GM12865 (cell line): ENCODE results near the gene ZBTB20.
"Not testable (repeated sequence)": the region's sequence is repeated elsewhere in the genome, so short reads cannot be mapped to it uniquely, and the experiment has no call there.

ENCODE experiments used
- DNase-seq: peaks from one replicate; pipeline ENCODE4 v3.0.0; 2010; ENCODE audit warnings: low read depth
- H3K4me3 ChIP-seq: 2 replicates; pipeline ENCODE4 v1.5.1; 2011; ENCODE audit warnings: mild to moderate bottlenecking, low read depth, low read length, control low read depth
- TF ChIP-seq, protein P1 (sequence below): IDR thresholded peaks from 2 replicates; pipeline ENCODE4 v1.5.1; 2011; ENCODE audit warnings: low read length, control low read depth, low read depth, inconsistent platforms; ENCODE audit not compliant: insufficient read depth; ENCODE audit errors: missing control alignments

ZBTB20 gene

DNA sequence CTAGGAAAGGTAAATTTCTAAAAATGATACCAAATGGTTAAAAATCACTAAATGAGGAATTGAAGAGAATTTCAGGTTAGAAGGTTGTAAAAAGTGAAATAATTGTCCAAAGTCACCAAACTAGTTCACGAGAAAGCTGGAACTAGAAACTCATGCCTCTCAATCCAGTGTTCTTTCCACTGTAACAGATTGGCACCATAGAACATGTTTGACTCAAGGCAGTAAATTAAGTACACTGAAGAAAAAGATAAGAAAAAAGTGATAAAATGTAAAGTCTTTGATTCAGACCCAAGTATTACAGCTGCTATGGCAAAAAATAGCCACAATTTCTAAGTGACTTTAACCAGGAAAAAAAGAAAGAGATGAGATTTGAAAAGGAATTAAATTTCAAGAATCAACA lies 26.5 kb downstream of the ZBTB20 start:
- H3K4me3 ChIP-seq: no peak overlapping the region
- TF ChIP-seq, protein P1, sequence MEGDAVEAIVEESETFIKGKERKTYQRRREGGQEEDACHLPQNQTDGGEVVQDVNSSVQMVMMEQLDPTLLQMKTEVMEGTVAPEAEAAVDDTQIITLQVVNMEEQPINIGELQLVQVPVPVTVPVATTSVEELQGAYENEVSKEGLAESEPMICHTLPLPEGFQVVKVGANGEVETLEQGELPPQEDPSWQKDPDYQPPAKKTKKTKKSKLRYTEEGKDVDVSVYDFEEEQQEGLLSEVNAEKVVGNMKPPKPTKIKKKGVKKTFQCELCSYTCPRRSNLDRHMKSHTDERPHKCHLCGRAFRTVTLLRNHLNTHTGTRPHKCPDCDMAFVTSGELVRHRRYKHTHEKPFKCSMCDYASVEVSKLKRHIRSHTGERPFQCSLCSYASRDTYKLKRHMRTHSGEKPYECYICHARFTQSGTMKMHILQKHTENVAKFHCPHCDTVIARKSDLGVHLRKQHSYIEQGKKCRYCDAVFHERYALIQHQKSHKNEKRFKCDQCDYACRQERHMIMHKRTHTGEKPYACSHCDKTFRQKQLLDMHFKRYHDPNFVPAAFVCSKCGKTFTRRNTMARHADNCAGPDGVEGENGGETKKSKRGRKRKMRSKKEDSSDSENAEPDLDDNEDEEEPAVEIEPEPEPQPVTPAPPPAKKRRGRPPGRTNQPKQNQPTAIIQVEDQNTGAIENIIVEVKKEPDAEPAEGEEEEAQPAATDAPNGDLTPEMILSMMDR: no peak
- DNase-seq: no peak

DNA sequence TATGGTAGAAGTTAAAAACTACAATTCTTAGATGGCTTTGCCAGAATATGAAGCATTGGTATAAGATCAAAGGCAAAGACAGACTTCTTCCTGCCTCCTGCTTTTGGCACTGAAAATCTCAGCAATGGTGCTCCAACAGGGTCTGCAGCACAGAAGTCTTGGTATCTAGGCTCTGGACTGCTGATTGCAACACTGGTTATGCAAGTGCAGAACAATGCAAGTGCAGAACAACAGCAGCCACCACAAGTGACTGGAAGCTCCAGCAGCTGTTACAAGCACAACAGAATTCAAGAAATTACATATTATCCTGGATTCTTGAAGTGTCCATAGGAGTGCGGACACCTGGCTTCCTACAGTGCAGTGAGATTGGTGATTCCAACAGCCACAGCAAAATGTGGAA lies 33.7 kb downstream of the ZBTB20 start:
- no peak for DNase-seq
- TF ChIP-seq, protein P1: no peak
- H3K4me3 ChIP-seq: no peak overlapping the region

DNA sequence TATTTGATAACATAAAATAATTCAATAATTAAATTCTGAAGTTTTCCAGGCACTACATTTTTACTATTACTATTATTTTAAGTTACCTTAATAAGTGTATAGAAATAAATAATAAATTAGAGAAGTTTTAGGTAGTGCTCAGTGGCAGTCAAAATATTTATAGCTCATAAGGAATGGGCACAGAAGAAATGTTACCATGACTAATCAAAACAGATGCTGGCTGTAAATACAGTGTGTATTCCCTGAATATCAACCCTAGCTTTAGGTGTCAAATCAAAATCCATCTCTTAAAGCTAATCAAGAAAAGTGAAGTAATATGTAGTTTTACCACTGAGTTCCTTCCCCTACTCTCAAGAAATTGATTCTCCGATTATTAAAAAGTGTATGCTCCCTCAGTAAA lies 35.5 kb downstream of the ZBTB20 start:
- TF ChIP-seq, protein P1: no peak
- DNase-seq: no peak

DNA sequence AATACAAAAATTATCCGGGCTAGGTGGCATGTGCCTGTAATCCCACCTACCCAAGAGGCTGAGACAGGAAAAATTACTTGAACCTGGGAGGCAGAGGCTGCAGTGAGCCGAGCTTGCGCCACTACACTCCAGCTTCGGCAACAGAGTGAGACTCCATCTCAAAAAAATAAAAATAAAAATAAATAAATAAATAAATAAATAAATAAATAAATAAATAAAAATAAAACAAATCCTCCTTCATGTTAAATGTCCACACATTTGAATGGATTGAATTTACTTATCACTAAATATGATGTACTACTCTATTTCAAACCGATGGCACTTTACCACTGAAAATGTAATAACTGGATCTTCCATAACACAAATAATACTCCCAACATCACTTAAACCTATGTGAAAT lies 36.3 kb downstream of the ZBTB20 start:
- H3K4me3 ChIP-seq: no peak overlapping the region
- DNase-seq: no peak
- TF ChIP-seq, protein P1: no peak

More for the DNA sequence above, 35.5 kb downstream of the ZBTB20 start:
- no peak overlapping the region for H3K4me3 ChIP-seq

DNA sequence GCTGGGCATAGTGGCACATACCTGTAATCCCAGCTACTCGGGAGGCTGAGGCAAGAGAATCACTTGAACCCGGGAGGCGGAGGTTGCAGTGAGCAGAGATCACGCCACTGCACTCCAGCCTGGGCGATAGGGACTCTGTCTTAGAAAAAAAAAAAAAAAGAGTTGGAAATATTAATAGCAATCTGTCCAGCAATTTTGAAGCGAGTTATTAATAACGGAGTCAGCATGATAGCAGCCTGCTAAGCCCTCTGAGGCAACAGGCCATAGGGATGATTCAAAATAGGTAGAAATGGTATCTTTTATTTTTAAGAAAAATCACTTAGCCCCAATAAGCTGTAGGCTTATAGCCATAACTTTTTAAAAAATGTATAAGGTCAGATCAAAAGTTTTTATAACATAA lies 37.0 kb downstream of the ZBTB20 start:
- DNase-seq, H3K4me3 ChIP-seq: not testable (repeated sequence)

DNA sequence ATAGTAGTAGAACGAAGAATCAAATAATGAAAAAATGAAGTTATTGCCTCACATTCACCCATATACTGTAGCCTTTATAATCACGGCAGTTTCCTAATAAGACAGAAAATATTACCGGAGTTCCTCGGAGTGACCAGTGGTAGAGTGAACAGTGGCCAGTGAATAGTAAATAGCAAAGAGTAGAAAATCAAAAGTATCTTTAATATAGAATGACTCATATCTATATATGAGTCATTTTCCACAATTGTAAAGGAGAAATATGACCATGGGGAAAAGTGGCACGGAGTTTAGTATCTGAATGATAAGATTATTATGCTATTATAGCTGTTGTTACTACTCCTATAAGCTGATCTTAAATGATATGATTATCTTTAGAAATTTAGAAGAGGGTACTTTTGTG lies 38.5 kb downstream of the ZBTB20 start:
- no peak overlapping the region for H3K4me3 ChIP-seq
- DNase-seq: no peak
- TF ChIP-seq, protein P1: no peak

DNA sequence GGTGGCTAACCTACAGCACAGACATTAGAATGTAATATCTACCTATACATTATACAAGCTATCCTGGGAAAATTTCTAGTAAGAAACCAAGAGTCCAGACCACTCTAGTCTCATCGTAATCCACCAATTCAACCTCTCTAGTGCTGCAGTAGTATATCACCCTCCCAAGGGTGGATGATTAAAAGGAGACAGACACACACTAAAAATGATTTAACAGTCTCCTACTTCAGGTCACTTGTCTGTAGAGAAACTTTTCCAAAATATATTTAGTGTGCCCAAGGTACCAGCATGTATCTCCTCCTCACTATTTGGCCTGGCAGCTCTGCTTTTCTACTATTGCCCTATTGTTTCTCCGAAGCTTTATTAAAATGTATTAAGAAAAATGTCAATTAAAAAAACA lies 45.0 kb downstream of the ZBTB20 start:
- TF ChIP-seq, protein P1: no peak
- no peak for DNase-seq
- H3K4me3 ChIP-seq: no peak overlapping the region
